Sigmoid colon (tissue), 7 donors: Measurements from ENCODE around the gene RASGRP2. TPM values are rescaled to one million over a fixed set of nuclear protein-coding genes. Genes with fewer than 3 reads are reported as not detected.

ENCODE experiments used
- DNase-seq: peaks from one replicate; pipeline ENCODE4 v3.0.0-alpha.2; 2019
- H3K27ac ChIP-seq, 4 donors: fragments of 200-600 bp; sonication (generic); one replicate each; pipeline ENCODE4 v1.5.1; 2016 to 2019; ENCODE audit warnings: mild to moderate bottlenecking in 1 of 4
- H3K27me3 ChIP-seq, 3 donors: fragments of 200-600 bp; sonication (generic); one replicate each; pipeline ENCODE4 v1.5.1; 2019; ENCODE audit warnings: mild to moderate bottlenecking in 1 of 3
- H3K36me3 ChIP-seq, 4 donors: fragments of 200-600 bp; sonication (generic); one replicate each; pipeline ENCODE4 v1.5.1; 2016 to 2019
- H3K4me1 ChIP-seq, 4 donors: fragments of 200-600 bp; sonication (generic); one replicate each; pipeline ENCODE4 v1.5.1; 2017 to 2019
- H3K4me3 ChIP-seq, 4 donors: fragments of 200-600 bp; sonication (generic); one replicate each; pipeline ENCODE4 v1.5.1; 2017 to 2019; ENCODE audit warnings: mild to moderate bottlenecking in 2 of 4, moderate library complexity in 1 of 4
- H3K9me3 ChIP-seq, 4 donors: fragments of 200-600 bp in 3 of 4; sonication (generic) in 3 of 4; one replicate each; pipeline versions ENCODE4 v1.5.1 to v1.6.1; 2013 to 2019
- EP300 ChIP-seq, 4 donors: sonication (generic); formaldehyde crosslinking; IDR thresholded peaks; one replicate each; pipeline ENCODE4 v1.6.1; 2017; ENCODE audit warnings: antibody characterized with exemption in 4 of 4
- POLR2A ChIP-seq, 2 donors: fragments of 450-650 bp; IDR thresholded peaks; one replicate each; pipeline ENCODE4 v1.6.1; 2016; ENCODE audit warnings: antibody characterized with exemption in 2 of 2, mild to moderate bottlenecking in 2 of 2, moderate library complexity in 2 of 2
- POLR2AphosphoS5 ChIP-seq, 4 donors: sonication (generic); formaldehyde crosslinking; IDR thresholded peaks; one replicate each; pipeline ENCODE4 v1.6.1; 2017; ENCODE audit warnings: antibody characterized with exemption in 4 of 4
- WGBS, 2 donors: extraction: QIAGEN DNeasy Blood & Tissue Kit; methylation state at CpG; one replicate each; pipeline ENCODE4 v1.1.7; 2013; 5-methylcytosine and 5-hydroxymethylcytosine counted together
- intact Hi-C: fragments of 100-400 bp; cut with DNase I; formaldehyde crosslinking; loops from one replicate; pipeline ENCODE4 v1.15.1; 2023
- polyA plus RNA-seq, 3 donors: library from polyadenylated mRNA; stranded (reverse); fragments of 200-250 nt; gene quantifications; one replicate each; pipeline ENCODE4 v1.2.3, GENCODE V29; 2013
- total RNA-seq, 4 donors: library from RNA; depleted of rRNA; stranded (reverse); fragments of >200 nt; gene quantifications; one replicate each; pipeline ENCODE4 v1.1.0, GENCODE V29; 2016
- TF ChIP-seq, protein P1 (sequence below), 4 experiments: fragments of 450-650 bp in 3 of 4; fragments of 200-600 bp in 1 of 4; IDR thresholded peaks; one replicate each; pipeline ENCODE4 v1.5.1; 2016 to 2019; ENCODE audit warnings: antibody characterized with exemption in 4 of 4, mild to moderate bottlenecking in 3 of 4, moderate library complexity in 2 of 4
- donor health status: healthy with polysubstance abuse.
- donor health status: Bipolar disorder and iron deficiency.
- donor health status: healthy.

RASGRP2 gene
- total and polyA plus RNA-seq, 7 donors = 2.1 to 101 (median 27.2) TPM

DNA sequence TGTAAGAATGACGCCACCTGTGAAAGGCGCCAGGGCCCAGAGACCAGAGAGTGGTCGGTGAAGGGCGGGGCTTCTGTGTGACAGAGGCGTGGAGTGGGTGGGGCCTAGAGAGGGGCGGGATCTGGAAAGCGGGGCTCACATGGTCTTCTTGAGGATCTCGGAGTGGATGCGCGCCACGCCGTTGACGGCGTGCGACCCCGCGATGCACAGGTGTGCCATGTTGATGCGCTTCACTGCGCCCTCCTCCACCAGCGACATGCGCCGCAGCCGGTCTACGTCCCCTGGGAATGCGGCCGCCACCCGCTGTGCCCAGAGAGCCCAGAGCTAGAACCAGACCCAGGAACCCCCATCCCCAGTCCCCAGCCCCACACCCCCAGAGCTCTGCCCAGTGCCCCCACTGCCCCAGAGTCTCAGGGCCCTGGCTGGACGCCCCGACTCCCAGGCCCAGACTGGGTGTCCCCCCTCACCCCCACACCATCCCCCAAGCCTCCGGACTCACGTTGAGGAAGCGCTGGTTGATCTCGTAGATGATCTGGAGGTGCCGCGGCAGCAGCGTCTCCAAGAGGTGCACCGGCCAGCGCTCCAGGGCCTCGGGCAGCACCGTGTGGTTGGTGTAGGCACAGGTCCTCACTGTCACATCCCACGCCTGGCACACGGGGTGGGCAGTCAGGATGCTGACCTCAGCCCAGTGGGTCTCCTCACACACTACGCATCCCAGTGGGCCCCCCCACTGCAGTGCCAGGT is 9.6 kb upstream of the RASGRP2 start:
- Histone ChIP-seq H3K4me1 (peaks cover 0 to 7% (median 4%) of the 10 kb centered on the region in 4 donors), H3K36me3 (peaks cover 0 to 47% (median 16%) of the 10 kb centered on the region in 4 donors), H3K4me3 (no peak overlapping the region), H3K9me3 (no peaks in the 10 kb centered on the region), H3K27ac (no peak overlapping the region), H3K27me3 (no peaks in the 10 kb centered on the region)
- 95 to 96% methylated on average over 43 of the region's 43 CpGs for WGBS, 2 donors
- TF ChIP-seq, protein P1, sequence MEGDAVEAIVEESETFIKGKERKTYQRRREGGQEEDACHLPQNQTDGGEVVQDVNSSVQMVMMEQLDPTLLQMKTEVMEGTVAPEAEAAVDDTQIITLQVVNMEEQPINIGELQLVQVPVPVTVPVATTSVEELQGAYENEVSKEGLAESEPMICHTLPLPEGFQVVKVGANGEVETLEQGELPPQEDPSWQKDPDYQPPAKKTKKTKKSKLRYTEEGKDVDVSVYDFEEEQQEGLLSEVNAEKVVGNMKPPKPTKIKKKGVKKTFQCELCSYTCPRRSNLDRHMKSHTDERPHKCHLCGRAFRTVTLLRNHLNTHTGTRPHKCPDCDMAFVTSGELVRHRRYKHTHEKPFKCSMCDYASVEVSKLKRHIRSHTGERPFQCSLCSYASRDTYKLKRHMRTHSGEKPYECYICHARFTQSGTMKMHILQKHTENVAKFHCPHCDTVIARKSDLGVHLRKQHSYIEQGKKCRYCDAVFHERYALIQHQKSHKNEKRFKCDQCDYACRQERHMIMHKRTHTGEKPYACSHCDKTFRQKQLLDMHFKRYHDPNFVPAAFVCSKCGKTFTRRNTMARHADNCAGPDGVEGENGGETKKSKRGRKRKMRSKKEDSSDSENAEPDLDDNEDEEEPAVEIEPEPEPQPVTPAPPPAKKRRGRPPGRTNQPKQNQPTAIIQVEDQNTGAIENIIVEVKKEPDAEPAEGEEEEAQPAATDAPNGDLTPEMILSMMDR (IDR thresholded peaks at IDR 0.05) = no peak
- TF ChIP-seq POLR2A (IDR thresholded peaks at IDR 0.05) (no peak), EP300 (IDR thresholded peaks at IDR 0.05) (no peak), POLR2AphosphoS5 (IDR thresholded peaks at IDR 0.05) (no peak)
- intact Hi-C loops = no loop called here
- peak; percentile 63 for DNase-seq

DNA sequence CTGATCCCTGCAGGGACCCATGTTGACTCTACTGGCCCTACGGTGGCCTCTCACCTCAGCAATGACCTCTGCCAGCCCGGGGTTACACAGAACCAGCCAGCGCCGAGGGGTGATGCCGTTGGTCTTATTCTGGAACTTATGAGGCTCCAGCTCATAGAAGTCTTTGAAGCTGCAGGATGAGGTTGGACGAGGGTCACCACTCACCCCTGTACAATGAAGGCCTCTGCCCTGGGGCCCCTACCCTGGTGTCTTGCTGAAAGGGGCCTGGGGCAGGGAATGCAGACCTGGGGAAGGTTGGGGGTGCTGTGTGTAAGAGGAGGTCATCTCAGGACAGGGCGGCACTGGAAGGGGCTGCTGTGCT is 9.1 kb upstream of the RASGRP2 start:
- no peaks in the 10 kb centered on the region for H3K9me3 ChIP-seq
- peaks cover 0 to 2% (median under 1%) of the 10 kb centered on the region in 4 donors for H3K4me1 ChIP-seq
- H3K36me3 ChIP-seq = peaks cover 0 to 47% (median 16%) of the 10 kb centered on the region in 4 donors
- no peak overlapping the region for H3K4me3 ChIP-seq
- no peak overlapping the region for H3K27ac ChIP-seq
- TF ChIP-seq POLR2A (IDR thresholded peaks at IDR 0.05) = no peak
- TF ChIP-seq EP300 (IDR thresholded peaks at IDR 0.05) = no peak
- TF ChIP-seq, protein P1 (IDR thresholded peaks at IDR 0.05) = no peak
- no peak for TF ChIP-seq POLR2AphosphoS5 (IDR thresholded peaks at IDR 0.05)
- H3K27me3 ChIP-seq = no peaks in the 10 kb centered on the region
- intact Hi-C loops = no loop called here
- whole genome bisulfite sequencing, 2 donors = 94 to 95% methylated on average over 7 of the region's 7 CpGs
- peak; percentile 66 for DNase-seq

DNA sequence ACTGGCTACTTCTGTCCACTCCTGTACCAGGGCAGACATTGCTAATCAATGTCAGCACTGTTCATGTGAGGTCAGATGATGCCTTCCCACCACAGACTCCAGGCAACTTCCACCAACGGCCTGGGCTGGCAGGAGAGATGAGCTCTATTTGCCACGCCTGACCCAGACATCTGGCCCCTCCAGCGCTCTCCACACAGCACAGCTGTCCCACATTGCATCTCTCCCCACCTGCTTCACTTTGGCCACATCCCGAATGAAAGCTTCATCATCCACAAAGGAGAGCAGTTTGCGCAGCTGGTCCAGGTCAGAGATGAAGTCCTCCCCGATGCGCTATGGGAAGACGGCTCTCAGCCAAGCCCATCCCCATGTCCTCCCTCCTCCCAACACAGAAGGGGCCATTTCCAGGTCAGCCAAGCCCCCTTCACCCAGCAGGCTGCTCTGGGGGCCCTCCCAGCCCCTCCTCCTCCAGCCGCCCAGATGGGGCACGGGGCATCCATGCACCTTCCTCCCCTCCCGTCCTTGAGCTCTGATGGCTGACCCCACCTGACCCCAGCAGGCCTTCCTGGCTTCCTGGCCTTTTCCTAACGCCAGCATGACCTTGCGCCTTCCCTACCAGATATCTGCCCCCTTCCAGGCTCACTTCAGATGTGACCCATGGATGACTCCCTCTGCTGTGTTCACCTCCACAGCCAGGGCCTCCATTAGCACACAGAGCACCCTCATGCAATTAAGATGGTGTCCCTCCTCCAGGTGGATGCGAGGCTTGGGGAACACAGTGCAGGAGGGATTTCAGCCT is 8.4 kb upstream of the RASGRP2 start:
- no peaks in the 10 kb centered on the region for H3K9me3 ChIP-seq
- H3K4me1 ChIP-seq = no peaks in the 10 kb centered on the region
- DNase-seq = peak; percentile 53
- intact Hi-C loops = no loop called here
- H3K36me3 ChIP-seq = peaks cover 0 to 47% (median 16%) of the 10 kb centered on the region in 4 donors
- no peaks in the 10 kb centered on the region for H3K27me3 ChIP-seq
- TF ChIP-seq POLR2AphosphoS5 (IDR thresholded peaks at IDR 0.05) (no peak), POLR2A (IDR thresholded peaks at IDR 0.05) (no peak), EP300 (IDR thresholded peaks at IDR 0.05) (no peak)
- no peak overlapping the region for H3K4me3 ChIP-seq
- 87 to 91% methylated on average over 14 of the region's 14 CpGs for WGBS, 2 donors
- peak overlapping the region in 1 of 4 donors; percentile 20 for H3K27ac ChIP-seq

DNA sequence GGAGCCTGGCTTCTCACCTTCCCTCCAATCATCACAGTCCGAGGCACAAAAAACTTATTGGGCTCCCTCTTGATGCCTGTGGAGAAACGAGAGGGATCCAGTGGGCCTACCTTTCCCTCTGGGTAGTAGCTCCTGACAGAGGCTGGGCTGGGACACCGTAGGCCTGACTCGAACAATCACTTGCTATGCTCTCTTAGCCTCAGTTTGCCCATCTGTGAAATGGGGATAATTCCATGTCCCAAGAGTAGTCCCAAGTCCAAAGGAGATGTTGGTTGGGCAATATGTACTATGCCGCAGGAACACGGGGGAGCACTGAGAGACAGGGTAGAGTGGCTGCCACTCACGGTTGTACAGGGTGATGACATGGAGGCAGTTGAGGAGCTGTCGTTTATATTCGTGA is 7.6 kb upstream of the RASGRP2 start:
- DNase-seq = peak; percentile 48
- Histone ChIP-seq H3K27me3 (no peaks in the 10 kb centered on the region), H3K4me3 (no peak overlapping the region), H3K4me1 (no peaks in the 10 kb centered on the region), H3K9me3 (no peaks in the 10 kb centered on the region), H3K27ac (no peak overlapping the region), H3K36me3 (peaks cover 0 to 47% (median 16%) of the 10 kb centered on the region in 4 donors)
- TF ChIP-seq EP300 (IDR thresholded peaks at IDR 0.05) (no peak), POLR2AphosphoS5 (IDR thresholded peaks at IDR 0.05) (no peak), POLR2A (IDR thresholded peaks at IDR 0.05) (no peak)
- TF ChIP-seq, protein P1 (IDR thresholded peaks at IDR 0.05) = no peak
- intact Hi-C loops = no loop called here
- WGBS, 2 donors = 95% methylated on average over 9 of the region's 9 CpGs

DNA sequence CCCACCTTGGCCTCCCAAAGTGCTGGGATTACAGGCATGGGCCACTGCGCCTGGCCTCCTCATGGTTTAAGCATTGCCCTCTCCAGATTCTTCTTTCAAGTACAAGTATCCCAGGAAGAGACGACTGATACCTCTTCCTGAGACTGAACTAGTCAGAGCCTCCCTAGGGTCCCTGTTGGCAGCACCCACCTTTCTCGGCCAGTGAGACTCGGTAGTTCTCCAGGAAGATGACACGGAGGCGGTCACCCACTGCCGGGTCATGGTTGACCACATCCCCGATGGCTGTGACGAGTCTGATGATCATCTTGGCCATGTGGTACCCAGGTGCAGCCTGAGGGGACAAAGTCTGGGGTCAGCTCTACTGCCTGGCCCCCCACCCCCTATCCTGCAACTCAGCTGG is 7.2 kb upstream of the RASGRP2 start:
- intact Hi-C loops = no loop called here

More for the DNA sequence above, 7.2 kb upstream of the RASGRP2 start:
- Histone ChIP-seq H3K36me3 (peaks cover 0 to 47% (median 16%) of the 10 kb centered on the region in 4 donors), H3K9me3 (no peaks in the 10 kb centered on the region), H3K27ac (no peak overlapping the region), H3K4me3 (no peak overlapping the region), H3K4me1 (peaks cover 0 to 3% (median 1%) of the 10 kb centered on the region in 4 donors), H3K27me3 (no peaks in the 10 kb centered on the region)
- 94% methylated on average over 9 of the region's 9 CpGs for WGBS, 2 donors
- DNase-seq = peak; percentile 39
- no peak for TF ChIP-seq EP300 (IDR thresholded peaks at IDR 0.05)
- no peak for TF ChIP-seq POLR2AphosphoS5 (IDR thresholded peaks at IDR 0.05)
- TF ChIP-seq, protein P1 (IDR thresholded peaks at IDR 0.05) = no peak
- TF ChIP-seq POLR2A (IDR thresholded peaks at IDR 0.05) = no peak
